Upper lobe of left lung (tissue), 6 donors: ENCODE measurements around the gene TMEM119. TPM values are rescaled to one million over a fixed set of nuclear protein-coding genes. Genes with fewer than 3 reads are reported as not detected.
A peak's percentile ranks its signal among the peaks of the same experiment; 100 is the strongest.

Experiments
- ATAC-seq, 2 donors: fragments of 200-7000 bp; cut with Tn5 transposase; one replicate each; pipeline ENCODE4 v1.9.1; 2022; ENCODE audit warnings: mild to moderate bottlenecking in 2 of 2, moderate library complexity in 2 of 2; ENCODE audit not compliant: low FRiP score in 2 of 2
- DNase-seq, 2 donors: peaks; one replicate each; pipeline ENCODE4 v3.0.0-alpha.2; 2019 to 2020
- H3K27ac ChIP-seq, 4 donors: fragments of 200-600 bp; sonication (generic); one replicate each; pipeline ENCODE4 v1.5.1; 2016 to 2019
- H3K27me3 ChIP-seq, 4 donors: fragments of 200-600 bp; sonication (generic); one replicate each; pipeline ENCODE4 v1.5.1; 2017 to 2019
- H3K36me3 ChIP-seq, 4 donors: fragments of 200-600 bp; sonication (generic); one replicate each; pipeline ENCODE4 v1.5.1; 2016 to 2019
- H3K4me1 ChIP-seq, 4 donors: fragments of 200-600 bp; sonication (generic); one replicate each; pipeline ENCODE4 v1.5.1; 2018 to 2019
- H3K4me3 ChIP-seq, 4 donors: fragments of 200-600 bp; sonication (generic); one replicate each; pipeline ENCODE4 v1.5.1; 2017 to 2019; ENCODE audit warnings: mild to moderate bottlenecking in 2 of 4, moderate library complexity in 1 of 4
- H3K9me3 ChIP-seq, 4 donors: fragments of 200-600 bp; sonication (generic); one replicate each; pipeline ENCODE4 v1.5.1; 2018 to 2019
- CTCF ChIP-seq, 6 experiments: fragments of 450-650 bp in 4 of 6; fragments of 200-600 bp in 2 of 6; sonication (generic) in 2 of 6; IDR thresholded peaks; one replicate each; pipeline ENCODE4 v1.5.1; 2016 to 2019; ENCODE audit warnings: antibody characterized with exemption in 6 of 6
- EP300 ChIP-seq, 4 donors: sonication (generic); formaldehyde crosslinking; IDR thresholded peaks; one replicate each; pipeline ENCODE4 v1.5.1; 2017; ENCODE audit warnings: antibody characterized with exemption in 4 of 4, control low read depth in 2 of 4
- POLR2A ChIP-seq, 4 donors: fragments of 450-650 bp; IDR thresholded peaks; one replicate each; pipeline ENCODE4 v1.5.1; 2016 to 2017; ENCODE audit warnings: antibody characterized with exemption in 4 of 4, mild to moderate bottlenecking in 2 of 4
- POLR2AphosphoS5 ChIP-seq, 2 donors: sonication (generic); formaldehyde crosslinking; IDR thresholded peaks; one replicate each; pipeline ENCODE4 v1.5.1; 2017; ENCODE audit warnings: antibody characterized with exemption in 2 of 2
- WGBS, 2 donors: methylation state at CpG; one replicate each; pipeline ENCODE4 v1.1.5; 2017 to 2018; 5-methylcytosine and 5-hydroxymethylcytosine counted together
- total RNA-seq, 6 donors: library from RNA; depleted of rRNA in 4 of 6; stranded (reverse); fragments of >200 nt in 4 of 6; gene quantifications; one replicate each; pipeline versions ENCODE4 v1.1.0 to v1.2.1, GENCODE V29; 2016 to 2021
- donor health status: DM: no; HTN: no; CAD: no; lungs with moderate emphysema.
- donor health status: DM: no; HTN: yes; CAD: no; lungs with severe emphysema.

The TMEM119 gene
- total RNA-seq, 6 donors from 2014 or later: 1.5 to 50.7 (median 20.5) TPM

GRCh38 chr12:108640802-108641445 lies 43.0 kb upstream of the TMEM119 start:
- no peaks in the 10 kb centered on the region for H3K27me3 ChIP-seq
- no peak overlapping the region for H3K4me3 ChIP-seq
- H3K4me1 ChIP-seq: peaks cover 60 to 78% (median 72%) of the 10 kb centered on the region in 4 donors
- DNase-seq (no peak), ATAC-seq (no peak)
- no peaks in the 10 kb centered on the region for H3K9me3 ChIP-seq
- TF ChIP-seq EP300 (IDR thresholded peaks at IDR 0.05) (no peak), POLR2AphosphoS5 (IDR thresholded peaks at IDR 0.05) (no peak), POLR2A (IDR thresholded peaks at IDR 0.05) (no peak), CTCF (IDR thresholded peaks at IDR 0.05) (no peak)
- H3K36me3 ChIP-seq: peaks cover 0 to 8% (median 0%) of the 10 kb centered on the region in 4 donors
- peak overlapping the region in 3 of 4 donors; percentile 37 to 56 (median 53) for H3K27ac ChIP-seq
- 81 to 86% methylated on average over 10 of the region's 10 CpGs for WGBS, 2 donors

GRCh38 chr12:108638997-108639822 lies 41.3 kb upstream of the TMEM119 start:
- Histone ChIP-seq H3K4me3 (no peak overlapping the region), H3K27me3 (no peaks in the 10 kb centered on the region), H3K4me1 (peaks cover 59 to 78% (median 71%) of the 10 kb centered on the region in 4 donors), H3K27ac (peak overlapping the region; percentile 44 to 60 (median 55)), H3K36me3 (no peaks in the 10 kb centered on the region), H3K9me3 (no peaks in the 10 kb centered on the region)
- WGBS, 2 donors: 92 to 93% methylated on average over 10 to 11 of the region's 11 CpGs
- DNase-seq: no peak
- no peak for TF ChIP-seq POLR2AphosphoS5 (IDR thresholded peaks at IDR 0.05)
- no peak for TF ChIP-seq POLR2A (IDR thresholded peaks at IDR 0.05)
- no peak for TF ChIP-seq EP300 (IDR thresholded peaks at IDR 0.05)
- no peak for TF ChIP-seq CTCF (IDR thresholded peaks at IDR 0.05)
- no peak for ATAC-seq

- 48 to 55% methylated on average over 17 to 18 of the region's 18 CpGs for WGBS, 2 donors
- TF ChIP-seq POLR2AphosphoS5 (IDR thresholded peaks at IDR 0.05): peak in 1 of 2 donors; percentile 31
- no peak for TF ChIP-seq CTCF (IDR thresholded peaks at IDR 0.05)
- no peak for TF ChIP-seq EP300 (IDR thresholded peaks at IDR 0.05)
- no peak for TF ChIP-seq POLR2A (IDR thresholded peaks at IDR 0.05)
- no peak overlapping the region for H3K4me3 ChIP-seq
- ATAC-seq (peak in 1 of 2 donors; percentile 39), DNase-seq (peak in 1 of 2 donors; percentile 54)
- H3K27ac ChIP-seq: peak overlapping the region; percentile 44 to 60 (median 55)
- no peaks in the 10 kb centered on the region for H3K36me3 ChIP-seq
- H3K9me3 ChIP-seq: no peaks in the 10 kb centered on the region
- no peaks in the 10 kb centered on the region for H3K27me3 ChIP-seq
- peaks cover 55 to 78% (median 68%) of the 10 kb centered on the region in 4 donors for H3K4me1 ChIP-seq
Observed at GRCh38 chr12:108638141-108638827, 40.4 kb upstream of the TMEM119 start.

- no peaks in the 10 kb centered on the region for H3K36me3 ChIP-seq
- peaks cover 50 to 77% (median 61%) of the 10 kb centered on the region in 4 donors for H3K4me1 ChIP-seq
- no peaks in the 10 kb centered on the region for H3K9me3 ChIP-seq
- H3K27me3 ChIP-seq: no peaks in the 10 kb centered on the region
- peak overlapping the region; percentile 44 to 60 (median 55) for H3K27ac ChIP-seq
- ATAC-seq: no peak
- no peak overlapping the region for H3K4me3 ChIP-seq
- TF ChIP-seq CTCF (IDR thresholded peaks at IDR 0.05): no peak
- no peak for TF ChIP-seq POLR2A (IDR thresholded peaks at IDR 0.05)
- 71 to 83% methylated on average over 7 of the region's 7 CpGs for WGBS, 2 donors
- DNase-seq: no peak
Observed at GRCh38 chr12:108637222-108637971, 39.5 kb upstream of the TMEM119 start.
